MM.1S (cell line): ENCODE results near the gene KRT79.

Experiments
- DNase-seq: peaks from one replicate; pipeline ENCODE4 v3.0.0-alpha.2; 2015
- H2AFZ ChIP-seq: fragments of 300-600 bp; sonication (generic); 2 replicates; pipeline ENCODE4 v1.6.0; 2016; ENCODE audit warnings: antibody characterized with exemption, low read length
- H3F3A ChIP-seq: fragments of 300-600 bp; sonication (generic); 2 replicates; pipeline ENCODE4 v1.6.1; 2016; ENCODE audit warnings: mild to moderate bottlenecking, antibody characterized with exemption, low read length, moderate library complexity, mixed read lengths; ENCODE audit not compliant: insufficient read depth
- H3K27ac ChIP-seq: fragments of 300-600 bp; sonication (generic); 2 replicates; pipeline ENCODE4 v1.5.1; 2016; ENCODE audit warnings: mild to moderate bottlenecking, low read length
- H3K27me3 ChIP-seq: fragments of 300-600 bp; sonication (generic); replicated peaks from 2 replicates; pipeline ENCODE4 v1.6.0; 2016; ENCODE audit warnings: low read length; ENCODE audit not compliant: insufficient read depth
- H3K36me3 ChIP-seq: fragments of 300-600 bp; sonication (generic); replicated peaks from 2 replicates; pipeline ENCODE4 v1.6.1; 2016; ENCODE audit warnings: mild to moderate bottlenecking, low read length, mixed read lengths; ENCODE audit not compliant: insufficient read depth
- H3K4me1 ChIP-seq: fragments of 300-600 bp; sonication (generic); 2 replicates; pipeline ENCODE4 v1.6.1; 2016; ENCODE audit warnings: low read length, mixed read lengths
- H3K4me2 ChIP-seq: fragments of 300-600 bp; sonication (generic); 2 replicates; pipeline ENCODE4 v1.6.0; 2016; ENCODE audit warnings: low read depth, low read length
- H3K4me3 ChIP-seq: fragments of 300-600 bp; sonication (generic); 2 replicates; pipeline ENCODE4 v1.5.1; 2016; ENCODE audit warnings: low read length, mixed read lengths
- H3K79me2 ChIP-seq: fragments of 300-600 bp; sonication (generic); 2 replicates; pipeline ENCODE4 v1.6.1; 2016; ENCODE audit warnings: mixed run types, low read length, mixed read lengths
- H3K9ac ChIP-seq: fragments of 300-600 bp; sonication (generic); 2 replicates; pipeline ENCODE4 v1.6.1; 2016; ENCODE audit warnings: low read length, mixed read lengths
- H3K9me2 ChIP-seq: fragments of 300-600 bp; sonication (generic); replicated peaks from 2 replicates; pipeline ENCODE4 v1.6.1; 2016; ENCODE audit warnings: mild to moderate bottlenecking, low read length, mixed read lengths; ENCODE audit not compliant: insufficient read depth
- H3K9me3 ChIP-seq: fragments of 300-600 bp; sonication (generic); replicated peaks from 2 replicates; pipeline ENCODE4 v1.6.1; 2016; ENCODE audit warnings: mild to moderate bottlenecking, low read length, mixed read lengths; ENCODE audit not compliant: insufficient read depth
- H4K20me1 ChIP-seq: fragments of 300-600 bp; sonication (generic); 2 replicates; pipeline ENCODE4 v1.6.1; 2016; ENCODE audit warnings: mild to moderate bottlenecking, low read length, moderate library complexity, mixed read lengths; ENCODE audit not compliant: insufficient read depth
- EZH2 ChIP-seq: fragments of 300-600 bp; sonication (generic); optimal IDR thresholded peaks from 2 replicates; pipeline ENCODE3; 2017; ENCODE audit warnings: low read depth, mild to moderate bottlenecking, antibody characterized with exemption, low read length, mixed read lengths
- EZH2phosphoT487 ChIP-seq: fragments of 300-600 bp; sonication (generic); IDR thresholded peaks from 2 replicates; pipeline ENCODE4 v1.6.1; 2018; ENCODE audit warnings: antibody characterized with exemption, low read length
- TF ChIP-seq, protein P1 (sequence below): fragments of 300-600 bp; sonication (generic); IDR thresholded peaks from 2 replicates; pipeline ENCODE4 v1.5.1; 2016; ENCODE audit warnings: antibody characterized with exemption, low read length, mixed read lengths

Gene KRT79

DNA sequence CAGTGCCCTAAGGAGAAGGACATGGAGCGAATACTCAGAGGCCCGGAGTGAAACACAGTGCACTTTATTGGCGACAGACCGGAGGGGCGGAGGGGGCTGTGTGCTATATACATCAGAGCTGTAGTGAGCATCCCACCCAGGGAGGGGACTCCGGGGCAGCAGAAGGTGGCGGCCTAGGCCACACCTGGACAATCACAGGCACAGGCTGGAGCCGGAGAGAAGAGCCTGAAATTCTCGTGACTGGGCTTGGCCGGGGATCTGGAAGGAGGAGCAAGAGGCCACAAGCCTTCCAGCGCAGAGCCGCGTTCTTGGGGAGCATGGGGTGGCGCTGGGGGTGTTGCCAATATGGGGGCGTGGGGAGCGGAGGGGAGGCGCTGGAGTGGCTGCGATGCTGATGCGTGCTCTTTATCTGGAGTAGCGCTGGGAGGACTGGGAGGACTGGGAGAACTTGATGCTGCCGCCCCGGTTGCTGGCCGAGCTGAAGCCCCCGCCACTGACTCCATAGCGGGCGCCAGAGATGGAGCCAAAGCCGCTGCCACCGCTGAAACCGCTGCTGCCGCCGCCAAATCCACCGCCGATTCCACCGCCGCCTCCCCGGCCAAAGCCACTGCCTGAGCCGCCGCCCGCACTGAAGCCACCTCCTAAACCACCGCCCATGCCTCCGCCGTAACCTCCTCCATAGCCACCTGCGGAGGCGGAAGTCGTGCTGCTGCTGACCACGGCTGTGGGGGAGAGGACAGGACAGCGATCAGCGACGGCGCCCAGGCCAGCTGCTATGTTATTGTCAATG lies 44.3 kb downstream of the KRT79 start:
- H3K4me2 ChIP-seq: no peak overlapping the region
- peaks cover 73% of the 10 kb centered on the region for H3K27me3 ChIP-seq
- H4K20me1 ChIP-seq: no peaks in the 10 kb centered on the region

DNA sequence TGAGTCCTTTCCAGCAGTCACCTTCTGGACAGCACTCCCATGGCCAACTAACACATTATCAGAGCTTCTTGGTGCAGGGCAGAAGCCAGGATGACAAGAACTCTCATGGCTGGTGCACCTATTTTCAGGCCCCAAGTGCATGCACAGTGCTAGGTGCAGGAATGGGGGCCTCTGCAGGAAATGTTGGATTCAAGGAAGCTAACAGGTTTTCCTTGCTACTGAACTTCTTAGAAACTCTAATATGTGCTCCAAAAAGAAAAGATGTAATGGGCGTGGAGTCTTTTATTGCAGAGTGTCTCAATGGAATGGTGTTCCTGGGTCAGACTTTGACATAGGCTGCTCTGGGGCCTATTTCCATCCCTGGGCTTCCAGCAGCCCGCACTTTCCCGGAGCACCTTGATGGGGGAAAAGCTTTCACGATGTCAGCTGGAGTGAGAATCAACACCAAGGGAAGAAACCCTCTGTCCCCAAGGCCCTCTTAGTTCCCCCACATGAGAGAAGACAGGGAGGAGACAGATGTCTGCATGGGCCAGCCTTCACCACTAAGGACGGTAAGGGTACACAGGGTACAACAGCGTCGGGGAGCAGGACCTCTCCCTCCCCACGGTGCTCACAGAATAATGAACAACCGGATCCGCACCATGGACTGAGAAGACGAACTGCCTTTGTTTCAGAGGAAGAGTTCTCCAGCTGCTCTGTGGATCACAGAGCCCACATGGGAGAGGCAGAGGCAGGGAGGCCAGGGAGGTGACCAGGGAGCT lies 45.1 kb downstream of the KRT79 start:
- Histone ChIP-seq H3K4me2 (no peak overlapping the region), H3K4me3 (no peak overlapping the region), H2AFZ (no peak overlapping the region), H3K27me3 (peaks cover 70% of the 10 kb centered on the region), H4K20me1 (no peaks in the 10 kb centered on the region), H3K27ac (no peak overlapping the region), H3K9me2 (no peaks in the 10 kb centered on the region), H3K79me2 (no peaks in the 10 kb centered on the region), H3K9ac (no peak overlapping the region), H3F3A (no peaks in the 10 kb centered on the region), H3K4me1 (no peaks in the 10 kb centered on the region), H3K9me3 (no peaks in the 10 kb centered on the region), H3K36me3 (no peaks in the 10 kb centered on the region)
- TF ChIP-seq EZH2 (no peak), EZH2phosphoT487 (no peak)
- TF ChIP-seq, protein P1, sequence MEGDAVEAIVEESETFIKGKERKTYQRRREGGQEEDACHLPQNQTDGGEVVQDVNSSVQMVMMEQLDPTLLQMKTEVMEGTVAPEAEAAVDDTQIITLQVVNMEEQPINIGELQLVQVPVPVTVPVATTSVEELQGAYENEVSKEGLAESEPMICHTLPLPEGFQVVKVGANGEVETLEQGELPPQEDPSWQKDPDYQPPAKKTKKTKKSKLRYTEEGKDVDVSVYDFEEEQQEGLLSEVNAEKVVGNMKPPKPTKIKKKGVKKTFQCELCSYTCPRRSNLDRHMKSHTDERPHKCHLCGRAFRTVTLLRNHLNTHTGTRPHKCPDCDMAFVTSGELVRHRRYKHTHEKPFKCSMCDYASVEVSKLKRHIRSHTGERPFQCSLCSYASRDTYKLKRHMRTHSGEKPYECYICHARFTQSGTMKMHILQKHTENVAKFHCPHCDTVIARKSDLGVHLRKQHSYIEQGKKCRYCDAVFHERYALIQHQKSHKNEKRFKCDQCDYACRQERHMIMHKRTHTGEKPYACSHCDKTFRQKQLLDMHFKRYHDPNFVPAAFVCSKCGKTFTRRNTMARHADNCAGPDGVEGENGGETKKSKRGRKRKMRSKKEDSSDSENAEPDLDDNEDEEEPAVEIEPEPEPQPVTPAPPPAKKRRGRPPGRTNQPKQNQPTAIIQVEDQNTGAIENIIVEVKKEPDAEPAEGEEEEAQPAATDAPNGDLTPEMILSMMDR: no peak
- no peak for DNase-seq

More for the DNA sequence above, 44.3 kb downstream of the KRT79 start:
- Histone ChIP-seq H2AFZ (no peak overlapping the region), H3F3A (no peaks in the 10 kb centered on the region), H3K4me1 (no peaks in the 10 kb centered on the region), H3K36me3 (no peaks in the 10 kb centered on the region), H3K27ac (no peak overlapping the region), H3K9me3 (no peaks in the 10 kb centered on the region), H3K9ac (no peak overlapping the region), H3K9me2 (no peaks in the 10 kb centered on the region), H3K79me2 (no peaks in the 10 kb centered on the region), H3K4me3 (no peak overlapping the region)
- no peak for DNase-seq
- no peak for TF ChIP-seq EZH2phosphoT487
- TF ChIP-seq EZH2: no peak
- TF ChIP-seq, protein P1: no peak

DNA sequence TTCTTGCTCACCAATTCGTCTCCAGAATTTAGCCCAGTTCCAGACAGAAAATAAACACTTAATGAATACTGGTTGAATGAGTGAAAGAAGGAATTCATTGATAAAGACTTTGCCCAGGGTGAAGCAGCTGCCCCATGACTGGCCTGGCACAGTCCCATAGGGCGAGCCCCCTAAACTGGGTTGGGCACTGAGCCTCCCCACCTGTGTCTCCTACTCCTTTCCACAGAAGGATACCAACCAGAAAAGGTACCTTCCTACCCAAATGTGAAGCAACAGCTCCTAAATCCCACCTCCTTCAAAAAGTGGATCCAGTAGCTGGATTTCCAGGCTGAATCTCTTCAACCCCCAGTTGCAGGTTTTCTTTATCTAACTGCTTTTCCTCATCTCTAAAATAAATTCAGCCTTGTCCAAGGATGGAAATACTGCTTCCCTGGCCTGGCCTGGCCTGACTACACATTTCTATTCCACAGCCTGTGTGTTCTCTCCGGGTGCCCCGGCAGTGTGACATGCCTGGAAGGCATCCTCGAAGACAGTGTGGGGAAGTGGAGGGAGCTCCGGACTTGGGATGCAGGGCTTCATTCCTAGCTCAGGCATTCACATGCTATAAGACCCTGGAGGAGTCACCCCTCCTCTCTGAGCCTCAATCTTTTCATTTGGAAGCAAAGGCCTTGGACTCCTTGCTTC lies 45.8 kb downstream of the KRT79 start:
- Histone ChIP-seq H3K27ac (no peak overlapping the region), H3F3A (no peaks in the 10 kb centered on the region), H2AFZ (no peak overlapping the region), H3K9ac (no peak overlapping the region), H3K9me3 (no peaks in the 10 kb centered on the region), H3K4me2 (no peak overlapping the region), H4K20me1 (no peaks in the 10 kb centered on the region), H3K79me2 (no peaks in the 10 kb centered on the region), H3K4me1 (no peaks in the 10 kb centered on the region), H3K4me3 (no peak overlapping the region), H3K27me3 (peaks cover 73% of the 10 kb centered on the region), H3K9me2 (no peaks in the 10 kb centered on the region), H3K36me3 (no peaks in the 10 kb centered on the region)
- TF ChIP-seq EZH2phosphoT487 (no peak), EZH2 (no peak)
- TF ChIP-seq, protein P1: no peak
- no peak for DNase-seq
